DND-41 (cell line): Measurements from ENCODE around the gene CLTB.

Experiments used
- ATAC-seq: fragments of 200-7000 bp; cut with Tn5 transposase; 3 replicates; pipeline ENCODE4 v1.9.1; 2021; ENCODE audit warnings: low read depth; ENCODE audit not compliant: insufficient read depth
- DNase-seq: peaks from one replicate; pipeline ENCODE4 v3.0.0-alpha.2; 2020
- H2AFZ ChIP-seq: 2 replicates; pipeline ENCODE4 v1.6.0; 2012; ENCODE audit warnings: low read depth, low read length
- H3K27ac ChIP-seq: 2 replicates; pipeline ENCODE4 v1.5.1; 2012; ENCODE audit warnings: low read length, inconsistent platforms
- H3K27me3 ChIP-seq: fragments of 200-600 bp; sonication (generic); 2 replicates; pipeline ENCODE4 v1.6.0; 2012; ENCODE audit warnings: low read length, mild to moderate bottlenecking, inconsistent platforms; ENCODE audit not compliant: insufficient read depth, poor library complexity
- H3K36me3 ChIP-seq: 2 replicates; pipeline ENCODE4 v1.5.1; 2012; ENCODE audit warnings: low read length, inconsistent platforms; ENCODE audit not compliant: insufficient read depth
- H3K4me1 ChIP-seq: 2 replicates; pipeline ENCODE4 v1.5.1; 2012; ENCODE audit warnings: mild to moderate bottlenecking, low read length; ENCODE audit not compliant: insufficient read depth
- H3K4me2 ChIP-seq: 2 replicates; pipeline ENCODE4 v1.6.0; 2012; ENCODE audit warnings: mild to moderate bottlenecking, moderate library complexity, low read length, inconsistent platforms; ENCODE audit not compliant: insufficient read depth
- H3K4me3 ChIP-seq, 2 experiments: fragments of 200-600 bp in 1 of 2; shearing (Covaris generic) in 1 of 2; 2 replicates each; pipeline ENCODE4 v1.5.1; 2012 to 2016; ENCODE audit warnings: inconsistent platforms in 2 of 2, low read length in 2 of 2, mild to moderate bottlenecking in 2 of 2, low read depth in 1 of 2, moderate library complexity in 1 of 2
- H3K79me2 ChIP-seq: 2 replicates; pipeline ENCODE4 v1.6.0; 2012; ENCODE audit warnings: low read length, inconsistent platforms; ENCODE audit not compliant: insufficient read depth
- H3K9ac ChIP-seq: 2 replicates; pipeline ENCODE4 v1.6.0; 2012; ENCODE audit warnings: low read depth, mild to moderate bottlenecking, inconsistent platforms, low read length, moderate library complexity
- H3K9me3 ChIP-seq: 2 replicates; pipeline ENCODE4 v1.5.1; 2012; ENCODE audit warnings: low read length, moderate library complexity, mild to moderate bottlenecking, inconsistent platforms; ENCODE audit not compliant: insufficient read depth, severe bottlenecking
- H4K20me1 ChIP-seq: 2 replicates; pipeline ENCODE4 v1.6.0; 2012; ENCODE audit warnings: low read length; ENCODE audit not compliant: insufficient read depth
- EZH2 ChIP-seq: IDR thresholded peaks from 3 replicates; pipeline ENCODE4 v1.6.1; 2012; ENCODE audit warnings: borderline replicate concordance, low read depth, mild to moderate bottlenecking, moderate library complexity, low read length, inconsistent platforms; ENCODE audit not compliant: severe bottlenecking
- TF ChIP-seq, protein P1 (sequence below): IDR thresholded peaks from 2 replicates; pipeline ENCODE4 v1.5.1; 2012; ENCODE audit warnings: borderline replicate concordance, low read length, moderate library complexity, mild to moderate bottlenecking; ENCODE audit not compliant: poor library complexity, severe bottlenecking; ENCODE audit errors: extremely low read depth

CLTB gene

DNA sequence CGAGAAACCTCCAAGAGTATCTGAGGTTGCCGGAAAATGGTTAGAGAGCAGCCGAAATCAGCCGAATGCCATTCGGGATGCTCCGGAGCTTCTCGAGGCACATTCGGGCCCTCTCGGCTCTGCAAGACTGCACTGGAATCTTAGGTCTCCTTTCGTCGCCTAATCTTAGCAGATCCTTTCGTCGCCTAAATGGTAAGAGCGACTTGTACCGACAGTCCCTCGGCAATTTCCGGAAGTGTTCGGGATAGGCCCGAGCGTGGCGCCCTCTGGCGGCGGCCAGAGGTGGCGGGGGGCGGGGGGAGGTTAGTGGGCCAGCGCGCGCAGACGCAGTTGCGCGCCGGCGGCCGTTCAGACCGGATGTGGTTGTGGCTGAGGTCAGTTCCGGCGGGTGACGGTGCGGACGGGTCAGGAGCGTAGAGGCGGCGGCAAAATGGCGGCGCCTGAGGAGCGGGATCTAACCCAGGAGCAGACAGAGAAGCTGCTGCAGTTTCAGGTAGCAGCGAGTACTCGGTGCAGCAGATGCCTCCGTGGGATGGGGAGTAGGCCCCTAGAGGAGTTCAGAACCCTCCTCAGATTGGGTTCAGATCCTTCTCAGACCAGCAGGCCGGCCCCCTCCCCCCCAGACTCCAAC, 31.8 kb upstream of the CLTB start, which contains the start of gene FAF2:
TSS of gene FAF2 (plus strand) at position 408 of the 631 bp plus-strand sequence. CDS start at position 431, 23 bp downstream.
- ATAC-seq (peak; percentile 95), DNase-seq (peak; percentile 98)
- Histone ChIP-seq H3K4me1 (peaks cover 30% of the 10 kb centered on the region), H3K27ac (peak within 1 kb of the TSS; percentile 95), H3K4me2 (peak within 1 kb of the TSS; percentile 89), H4K20me1 (0 out of 2 replicates have a peak, but pooled peaks cover 3% of the 10 kb centered on the region), H3K36me3 (peaks cover 12% of the 10 kb centered on the region), H3K79me2 (peaks cover 56% of the 10 kb centered on the region), H3K9ac (peak within 1 kb of the TSS; percentile 92), H3K9me3 (no peaks in the 10 kb centered on the region), H3K27me3 (no peaks in the 10 kb centered on the region), H2AFZ (peak within 1 kb of the TSS; percentile 89), H3K4me3 (peak within 1 kb of the TSS; percentile 67 to 82)
- no peak for TF ChIP-seq EZH2
- TF ChIP-seq, protein P1, sequence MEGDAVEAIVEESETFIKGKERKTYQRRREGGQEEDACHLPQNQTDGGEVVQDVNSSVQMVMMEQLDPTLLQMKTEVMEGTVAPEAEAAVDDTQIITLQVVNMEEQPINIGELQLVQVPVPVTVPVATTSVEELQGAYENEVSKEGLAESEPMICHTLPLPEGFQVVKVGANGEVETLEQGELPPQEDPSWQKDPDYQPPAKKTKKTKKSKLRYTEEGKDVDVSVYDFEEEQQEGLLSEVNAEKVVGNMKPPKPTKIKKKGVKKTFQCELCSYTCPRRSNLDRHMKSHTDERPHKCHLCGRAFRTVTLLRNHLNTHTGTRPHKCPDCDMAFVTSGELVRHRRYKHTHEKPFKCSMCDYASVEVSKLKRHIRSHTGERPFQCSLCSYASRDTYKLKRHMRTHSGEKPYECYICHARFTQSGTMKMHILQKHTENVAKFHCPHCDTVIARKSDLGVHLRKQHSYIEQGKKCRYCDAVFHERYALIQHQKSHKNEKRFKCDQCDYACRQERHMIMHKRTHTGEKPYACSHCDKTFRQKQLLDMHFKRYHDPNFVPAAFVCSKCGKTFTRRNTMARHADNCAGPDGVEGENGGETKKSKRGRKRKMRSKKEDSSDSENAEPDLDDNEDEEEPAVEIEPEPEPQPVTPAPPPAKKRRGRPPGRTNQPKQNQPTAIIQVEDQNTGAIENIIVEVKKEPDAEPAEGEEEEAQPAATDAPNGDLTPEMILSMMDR = peak; percentile 99

DNA sequence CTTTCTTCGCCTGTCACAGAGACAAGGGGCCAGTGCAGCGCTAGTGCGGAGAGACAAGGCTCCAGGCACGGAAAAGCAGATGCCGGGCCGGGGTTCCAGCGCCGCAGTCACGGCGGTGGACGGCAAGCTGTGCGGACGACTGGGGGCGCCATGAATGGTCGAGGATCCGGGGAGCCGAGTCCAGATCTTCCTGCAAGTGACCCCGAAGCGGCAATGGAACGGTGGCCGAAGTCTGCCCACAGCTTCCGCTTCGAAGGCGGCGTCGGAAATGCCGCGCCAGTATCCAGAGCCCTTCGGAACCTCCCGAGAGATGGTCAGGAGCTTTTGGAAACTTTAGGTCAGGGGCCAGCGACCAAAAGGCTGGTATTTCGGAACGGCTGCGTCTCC, 31.2 kb upstream of the CLTB start:
- ATAC-seq (peak; percentile 15; the same call in 1 of the 3 replicates), DNase-seq (no peak)
- 0 out of 2 replicates have a peak, but pooled peaks cover 3% of the 10 kb centered on the region for H4K20me1 ChIP-seq
- H3K9ac ChIP-seq = peak overlapping the region; percentile 92
- no peaks in the 10 kb centered on the region for H3K27me3 ChIP-seq
- peaks cover 30% of the 10 kb centered on the region for H3K4me1 ChIP-seq
- peak overlapping the region; percentile 89 for H2AFZ ChIP-seq
- peak overlapping the region; percentile 89 for H3K4me2 ChIP-seq
- no peaks in the 10 kb centered on the region for H3K9me3 ChIP-seq
- peaks cover 51% of the 10 kb centered on the region for H3K79me2 ChIP-seq
- peaks cover 7% of the 10 kb centered on the region for H3K36me3 ChIP-seq
- peak overlapping the region; percentile 49 to 82 for H3K4me3 ChIP-seq
- no peak for TF ChIP-seq EZH2
- TF ChIP-seq, protein P1 = no peak
- H3K27ac ChIP-seq = peak overlapping the region; percentile 91

DNA sequence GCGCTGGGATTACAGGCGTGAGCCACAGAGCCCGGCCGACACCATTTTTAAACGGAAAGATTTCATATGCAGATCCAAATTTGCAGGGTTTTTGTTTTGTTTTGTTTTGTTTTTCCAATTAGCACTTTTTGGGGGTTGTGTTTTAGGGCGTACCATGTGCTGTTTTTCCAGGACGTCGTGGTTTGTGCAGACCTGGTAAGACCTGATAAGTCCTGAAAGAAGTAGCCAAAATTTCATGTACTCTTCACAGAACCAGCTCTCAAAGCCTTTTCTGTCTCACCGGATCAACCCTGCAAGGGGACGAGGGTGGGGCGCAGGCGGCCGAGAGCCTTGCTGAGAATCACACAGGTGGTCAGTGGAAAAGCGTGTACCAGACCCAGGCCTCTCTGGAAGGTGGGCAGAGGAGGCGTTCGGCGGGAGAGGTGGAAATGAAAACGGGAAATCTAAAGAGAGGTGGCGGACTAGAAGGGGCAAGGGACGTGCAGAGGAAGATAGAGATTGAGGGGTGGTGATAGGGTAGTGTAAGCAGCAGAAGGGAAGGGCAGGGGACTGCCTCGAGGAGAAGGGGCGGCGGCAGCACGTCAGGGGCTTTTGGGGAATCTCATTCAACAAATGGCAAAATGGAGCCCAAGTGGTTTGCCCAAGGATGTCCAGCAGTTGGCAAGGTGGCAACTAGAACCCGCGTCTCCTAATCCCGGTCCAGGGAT, 30.7 kb upstream of the CLTB start:
- Histone ChIP-seq H3K79me2 (peaks cover 46% of the 10 kb centered on the region), H3K27ac (peak overlapping the region; percentile 91), H4K20me1 (no peaks in the 10 kb centered on the region), H3K9me3 (no peaks in the 10 kb centered on the region), H3K9ac (peak overlapping the region; percentile 92), H3K27me3 (no peaks in the 10 kb centered on the region), H3K36me3 (peaks cover 2% of the 10 kb centered on the region; the same call in 1 of the 2 replicates), H3K4me1 (peaks cover 30% of the 10 kb centered on the region), H3K4me3 (peak overlapping the region; percentile 49 to 82), H2AFZ (peak overlapping the region; percentile 89), H3K4me2 (peak overlapping the region; percentile 89)
- peak; percentile 13; the same call in 1 of the 3 replicates for ATAC-seq
- TF ChIP-seq, protein P1 = no peak
- TF ChIP-seq EZH2 = no peak
- DNase-seq = peak; percentile 37
